Activated CD8-positive, alpha-beta memory T cell treated with anti-CD3 and anti-CD28 coated beads for 4 hours (primary cell): ENCODE measurements around the gene CXCL1.

Source experiments
- DNase-seq, 2 donors: peaks; one replicate each; pipeline ENCODE4 v3.0.0-alpha.2; 2020; ENCODE audit warnings: low read depth in 2 of 2

CXCL1 gene

GRCh38 chr4:73869130-73870055, at the start of gene CXCL1:
Gene CXCL1 (plus strand): TSS chr4:73869393. CDS start chr4:73869471, 78 bp downstream.
- no peak for DNase-seq

GRCh38 chr4:73821325-73821724, 47.9 kb upstream of the CXCL1 start:
- no peak for DNase-seq

- DNase-seq = no peak
Observed at GRCh38 chr4:73822389-73822788, 46.8 kb upstream of the CXCL1 start.

GRCh38 chr4:73822812-73823504, 46.2 kb upstream of the CXCL1 start:
- DNase-seq = no peak

GRCh38 chr4:73823760-73824159, 45.4 kb upstream of the CXCL1 start:
- DNase-seq = no peak

- no peak for DNase-seq
Observed at GRCh38 chr4:73828956-73829355, 40.2 kb upstream of the CXCL1 start.

- DNase-seq = no peak
Observed at GRCh38 chr4:73831569-73831968, 37.6 kb upstream of the CXCL1 start.

GRCh38 chr4:73832651-73833237, 36.4 kb upstream of the CXCL1 start:
- no peak for DNase-seq

- DNase-seq = no peak
Observed at GRCh38 chr4:73836373-73837279, 32.6 kb upstream of the CXCL1 start, which contains the start of gene CXCL6. Gene CXCL6 (plus strand): TSS chr4:73836678. CDS start chr4:73836751, 73 bp downstream.

GRCh38 chr4:73839071-73839470, 30.1 kb upstream of the CXCL1 start:
- DNase-seq = no peak

- DNase-seq = no peak
Observed at GRCh38 chr4:73839715-73840114, 29.5 kb upstream of the CXCL1 start.

GRCh38 chr4:73841243-73841925, 27.8 kb upstream of the CXCL1 start:
- DNase-seq = no peak

- no peak for DNase-seq
Observed at GRCh38 chr4:73842696-73843095, 26.5 kb upstream of the CXCL1 start.

- DNase-seq = no peak
Observed at GRCh38 chr4:73843369-73843768, 25.8 kb upstream of the CXCL1 start.

GRCh38 chr4:73844345-73844744, 24.8 kb upstream of the CXCL1 start:
- no peak for DNase-seq

- no peak for DNase-seq
Observed at GRCh38 chr4:73844806-73845205, 24.4 kb upstream of the CXCL1 start.

GRCh38 chr4:73847526-73848182, 21.5 kb upstream of the CXCL1 start:
- DNase-seq = no peak

GRCh38 chr4:73848183-73848777, 20.9 kb upstream of the CXCL1 start:
- DNase-seq = no peak

- no peak for DNase-seq
Observed at GRCh38 chr4:73850261-73850970, 18.8 kb upstream of the CXCL1 start.
